Tibial nerve (tissue), 4 donors: ENCODE data around the gene MYO3B. TPM values are rescaled to one million over a fixed set of nuclear protein-coding genes. Genes with fewer than 3 reads are reported as not detected.

ENCODE experiments used
- DNase-seq, 2 donors: peaks; one replicate each; pipeline ENCODE4 v3.0.0-alpha.2; 2019; ENCODE audit warnings: low spot score in 2 of 2
- H3K27ac ChIP-seq, 4 donors: fragments of 200-600 bp; sonication (generic) in 3 of 4; one replicate each; pipeline ENCODE4 v1.5.1; 2017 to 2019; ENCODE audit warnings: mild to moderate bottlenecking in 1 of 4
- H3K27me3 ChIP-seq, 2 donors: fragments of 200-600 bp; sonication (generic) in 1 of 2; one replicate each; pipeline versions ENCODE4 v1.5.1 to v1.6.0; 2017 to 2019
- H3K36me3 ChIP-seq, 3 donors: fragments of 200-600 bp; sonication (generic); one replicate each; pipeline ENCODE4 v1.5.1; 2018 to 2019
- H3K4me1 ChIP-seq, 4 donors: fragments of 200-600 bp; sonication (generic) in 3 of 4; one replicate each; pipeline ENCODE4 v1.5.1; 2017 to 2019
- H3K4me3 ChIP-seq, 4 donors: fragments of 200-600 bp; sonication (generic) in 3 of 4; one replicate each; pipeline ENCODE4 v1.5.1; 2017 to 2019; ENCODE audit warnings: mild to moderate bottlenecking in 1 of 4, moderate library complexity in 1 of 4
- H3K9me3 ChIP-seq, 4 donors: fragments of 200-600 bp; sonication (generic) in 3 of 4; one replicate each; pipeline ENCODE4 v1.5.1; 2017 to 2019
- EP300 ChIP-seq, 2 donors: sonication (generic); formaldehyde crosslinking; IDR thresholded peaks; one replicate each; pipeline ENCODE4 v1.6.1; 2017; ENCODE audit warnings: antibody characterized with exemption in 2 of 2, mild to moderate bottlenecking in 1 of 2
- POLR2A ChIP-seq, 2 donors: fragments of 450-650 bp; IDR thresholded peaks; one replicate each; pipeline ENCODE4 v1.6.1; 2017; ENCODE audit warnings: antibody characterized with exemption in 2 of 2, mild to moderate bottlenecking in 2 of 2, moderate library complexity in 2 of 2
- WGBS, 2 donors: methylation state at CpG; one replicate each; pipeline ENCODE4 v1.1.5; 2018; 5-methylcytosine and 5-hydroxymethylcytosine counted together
- total RNA-seq, 4 donors: library from RNA; depleted of rRNA; stranded (reverse); fragments of >200 nt; gene quantifications; one replicate each; pipeline ENCODE4 v1.1.0, GENCODE V29; 2016
- TF ChIP-seq, protein P1 (sequence below), 5 experiments: fragments of 200-600 bp in 3 of 5; fragments of 450-650 bp in 2 of 5; sonication (generic) in 3 of 5; IDR thresholded peaks; one replicate each; pipeline ENCODE4 v1.5.1; 2016 to 2019; ENCODE audit warnings: antibody characterized with exemption in 5 of 5, mild to moderate bottlenecking in 3 of 5, moderate library complexity in 2 of 5

The MYO3B gene
- total RNA-seq, 4 donors from 2014 or later, result 0.22 to 0.63 (median 0.39) TPM; not detected in 1

DNA sequence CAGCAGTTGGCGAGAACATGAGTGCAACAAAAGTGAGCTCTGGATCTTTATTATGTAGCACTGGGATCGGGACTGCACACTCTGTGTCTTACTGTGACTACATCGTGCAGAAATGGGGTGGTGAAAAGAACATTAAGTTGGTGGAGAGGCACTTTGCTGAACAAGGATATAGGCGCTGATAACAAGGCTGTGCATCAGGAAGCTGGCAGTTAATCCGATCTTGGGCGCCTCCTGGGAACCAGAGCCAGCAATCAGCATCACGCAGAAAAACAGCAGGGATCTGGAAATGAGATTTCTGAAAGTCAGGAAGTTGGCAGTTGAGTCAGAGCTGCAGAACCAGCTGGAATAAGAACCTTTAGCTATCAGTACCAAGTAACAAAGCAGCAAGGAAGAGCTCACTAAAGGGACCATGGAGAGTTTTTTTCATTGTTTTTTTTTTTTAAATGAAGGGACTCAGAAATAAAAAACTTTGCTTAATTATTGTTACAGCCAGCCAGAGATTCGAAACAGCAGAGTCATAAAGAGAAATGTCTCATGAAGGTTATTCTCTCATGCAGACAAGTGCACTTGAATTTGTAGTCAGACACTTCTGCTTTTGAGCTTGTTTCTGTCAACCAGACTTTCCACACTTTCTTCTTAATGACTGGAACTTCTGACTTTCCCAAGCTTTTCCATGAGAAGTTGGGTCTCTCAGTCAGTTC, 22.8 kb upstream of the MYO3B start:
- DNase-seq, result no peak
- no peak overlapping the region for H3K4me3 ChIP-seq
- TF ChIP-seq POLR2A (IDR thresholded peaks at IDR 0.05) (no peak), EP300 (IDR thresholded peaks at IDR 0.05) (no peak)
- TF ChIP-seq, protein P1, sequence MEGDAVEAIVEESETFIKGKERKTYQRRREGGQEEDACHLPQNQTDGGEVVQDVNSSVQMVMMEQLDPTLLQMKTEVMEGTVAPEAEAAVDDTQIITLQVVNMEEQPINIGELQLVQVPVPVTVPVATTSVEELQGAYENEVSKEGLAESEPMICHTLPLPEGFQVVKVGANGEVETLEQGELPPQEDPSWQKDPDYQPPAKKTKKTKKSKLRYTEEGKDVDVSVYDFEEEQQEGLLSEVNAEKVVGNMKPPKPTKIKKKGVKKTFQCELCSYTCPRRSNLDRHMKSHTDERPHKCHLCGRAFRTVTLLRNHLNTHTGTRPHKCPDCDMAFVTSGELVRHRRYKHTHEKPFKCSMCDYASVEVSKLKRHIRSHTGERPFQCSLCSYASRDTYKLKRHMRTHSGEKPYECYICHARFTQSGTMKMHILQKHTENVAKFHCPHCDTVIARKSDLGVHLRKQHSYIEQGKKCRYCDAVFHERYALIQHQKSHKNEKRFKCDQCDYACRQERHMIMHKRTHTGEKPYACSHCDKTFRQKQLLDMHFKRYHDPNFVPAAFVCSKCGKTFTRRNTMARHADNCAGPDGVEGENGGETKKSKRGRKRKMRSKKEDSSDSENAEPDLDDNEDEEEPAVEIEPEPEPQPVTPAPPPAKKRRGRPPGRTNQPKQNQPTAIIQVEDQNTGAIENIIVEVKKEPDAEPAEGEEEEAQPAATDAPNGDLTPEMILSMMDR (IDR thresholded peaks at IDR 0.05), result no peak

DNA sequence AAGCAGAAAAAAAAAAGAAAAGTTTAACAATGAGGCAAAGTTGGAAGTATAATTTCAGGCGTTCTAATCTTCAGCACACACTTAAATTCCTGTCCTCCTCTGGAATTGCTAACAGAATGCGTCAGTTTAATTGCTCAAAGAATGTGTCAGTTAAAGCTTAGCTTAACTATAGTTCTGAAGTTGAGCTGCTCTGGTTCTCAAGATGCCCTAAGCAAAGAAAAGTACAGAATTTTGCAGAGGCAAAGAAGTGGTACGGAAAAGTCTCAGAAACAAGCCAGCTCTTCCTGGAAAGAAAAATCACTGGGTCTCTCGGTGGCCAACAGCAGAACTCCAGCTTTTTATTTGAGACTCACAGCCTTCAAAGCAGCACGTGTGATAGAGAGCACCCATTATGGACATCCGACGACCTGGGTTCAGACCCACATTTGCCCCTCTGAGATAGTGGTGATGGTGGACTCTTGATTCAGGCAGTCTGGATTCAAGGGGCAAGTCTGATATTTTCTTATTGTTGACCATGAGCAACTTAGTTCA, 22.2 kb upstream of the MYO3B start:
- TF ChIP-seq EP300 (IDR thresholded peaks at IDR 0.05), result no peak
- TF ChIP-seq, protein P1 (IDR thresholded peaks at IDR 0.05), result no peak
- no peak for TF ChIP-seq POLR2A (IDR thresholded peaks at IDR 0.05)
- WGBS, 2 donors, result 43 to 57% methylated on average over 7 of the region's 7 CpGs

More for the DNA sequence above, 22.8 kb upstream of the MYO3B start:
- no peak overlapping the region for H3K27ac ChIP-seq
- peaks cover 0 to 10% (median 0%) of the 10 kb centered on the region in 4 donors for H3K4me1 ChIP-seq
- 21 to 26% methylated on average over 8 of the region's 8 CpGs for WGBS, 2 donors
- no peaks in the 10 kb centered on the region for H3K27me3 ChIP-seq
- no peaks in the 10 kb centered on the region for H3K36me3 ChIP-seq
- no peaks in the 10 kb centered on the region for H3K9me3 ChIP-seq

DNA sequence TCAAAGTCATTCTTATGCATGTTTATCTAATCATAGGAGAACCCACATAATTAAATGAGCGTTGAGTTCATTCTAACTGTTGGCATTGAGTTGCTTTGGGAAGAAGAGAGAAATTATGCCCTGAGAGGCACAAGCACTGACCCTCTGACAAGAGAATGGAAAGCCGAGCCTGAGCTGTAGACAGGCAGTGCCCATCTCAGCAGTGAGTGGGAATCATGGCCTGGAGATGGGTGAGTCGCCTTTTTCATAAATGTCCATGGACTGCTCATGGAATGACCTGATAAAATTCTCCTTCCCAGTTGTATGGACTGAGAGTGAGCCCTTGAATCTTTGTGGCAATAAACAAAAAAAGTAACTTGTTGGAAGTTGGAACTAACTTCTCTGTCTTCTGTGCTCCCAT, 21.4 kb upstream of the MYO3B start:
- Histone ChIP-seq H3K4me1 (peaks cover 0 to 10% (median 0%) of the 10 kb centered on the region in 4 donors), H3K27ac (no peak overlapping the region), H3K36me3 (no peaks in the 10 kb centered on the region), H3K27me3 (no peaks in the 10 kb centered on the region), H3K9me3 (no peaks in the 10 kb centered on the region), H3K4me3 (no peak overlapping the region)
- 91 to 98% methylated on average over 3 of the region's 3 CpGs for WGBS, 2 donors
- DNase-seq, result no peak
- TF ChIP-seq EP300 (IDR thresholded peaks at IDR 0.05) (no peak), POLR2A (IDR thresholded peaks at IDR 0.05) (no peak)
- TF ChIP-seq, protein P1 (IDR thresholded peaks at IDR 0.05), result no peak

More for the DNA sequence above, 22.2 kb upstream of the MYO3B start:
- Histone ChIP-seq H3K27ac (no peak overlapping the region), H3K27me3 (no peaks in the 10 kb centered on the region), H3K36me3 (no peaks in the 10 kb centered on the region), H3K9me3 (no peaks in the 10 kb centered on the region), H3K4me1 (peaks cover 0 to 10% (median 0%) of the 10 kb centered on the region in 4 donors), H3K4me3 (no peak overlapping the region)
- no peak for DNase-seq

DNA sequence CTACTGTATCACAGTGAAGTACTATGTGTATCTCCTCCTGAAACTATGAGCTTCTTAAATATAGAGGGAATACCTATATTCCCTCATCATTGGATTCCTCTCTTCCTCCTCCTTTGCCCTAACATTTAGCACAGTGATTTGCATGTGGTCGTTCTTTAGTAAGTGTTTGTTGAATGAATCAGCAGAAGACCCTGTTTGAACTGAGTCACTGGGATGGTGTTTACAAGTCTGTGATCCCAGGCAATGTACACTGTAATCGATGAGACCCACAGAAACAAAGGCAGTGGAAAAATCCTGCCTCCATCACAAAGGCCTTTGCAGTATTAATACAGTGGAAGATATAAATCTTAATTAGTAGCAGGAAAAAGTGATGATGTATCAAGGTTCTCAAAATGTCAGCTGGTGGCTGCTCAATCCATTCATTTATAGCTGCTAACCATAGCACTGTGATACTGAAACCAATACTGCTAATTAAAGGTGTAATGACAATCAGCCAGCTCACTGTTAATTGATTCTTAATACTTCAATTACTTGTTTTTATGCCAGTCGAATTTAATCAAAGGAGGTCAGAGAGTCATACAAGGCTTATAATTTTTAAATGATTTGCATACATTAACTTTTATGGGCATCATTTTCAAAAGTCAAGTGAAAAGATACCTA, 20.8 kb upstream of the MYO3B start:
- Histone ChIP-seq H3K9me3 (no peaks in the 10 kb centered on the region), H3K27ac (no peak overlapping the region), H3K4me3 (no peak overlapping the region), H3K4me1 (peaks cover 0 to 10% (median 0%) of the 10 kb centered on the region in 4 donors), H3K27me3 (no peaks in the 10 kb centered on the region), H3K36me3 (no peaks in the 10 kb centered on the region)
- WGBS, 2 donors, result 67 to 69% methylated on average over 3 of the region's 3 CpGs
- DNase-seq, result no peak
- TF ChIP-seq POLR2A (IDR thresholded peaks at IDR 0.05), result no peak
- TF ChIP-seq, protein P1 (IDR thresholded peaks at IDR 0.05), result no peak
- no peak for TF ChIP-seq EP300 (IDR thresholded peaks at IDR 0.05)

DNA sequence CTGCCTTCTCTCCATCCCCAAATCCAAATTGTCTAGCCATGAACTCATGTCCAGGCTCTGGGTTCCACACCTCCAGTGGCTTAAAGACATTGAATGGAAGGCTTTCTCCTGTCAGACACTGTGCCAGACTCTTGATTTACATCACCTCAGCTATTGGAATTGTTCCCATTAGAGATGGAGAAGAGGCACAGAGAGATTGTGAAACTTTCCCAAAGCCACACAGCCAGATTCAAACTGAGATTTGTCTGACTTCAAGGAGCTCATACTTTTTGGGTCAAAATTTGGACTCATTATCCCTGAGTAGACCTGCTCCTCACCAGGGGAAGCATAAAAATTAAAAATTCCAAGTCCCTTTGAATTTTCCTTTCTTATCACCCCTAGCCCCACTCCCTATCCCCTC, 18.9 kb upstream of the MYO3B start:
- no peak for DNase-seq
- TF ChIP-seq EP300 (IDR thresholded peaks at IDR 0.05) (no peak), POLR2A (IDR thresholded peaks at IDR 0.05) (no peak)
- TF ChIP-seq, protein P1 (IDR thresholded peaks at IDR 0.05), result no peak
- Histone ChIP-seq H3K4me1 (peaks cover 0 to 10% (median 0%) of the 10 kb centered on the region in 4 donors), H3K27ac (no peak overlapping the region), H3K4me3 (no peak overlapping the region), H3K36me3 (no peaks in the 10 kb centered on the region), H3K27me3 (no peaks in the 10 kb centered on the region), H3K9me3 (no peaks in the 10 kb centered on the region)
